Superior temporal gyrus (tissue), 1 donor: Measurements from ENCODE around the gene SLC9C2.
A peak's percentile ranks its signal among the peaks of the same experiment; 100 is the strongest.
"Not testable (repeated sequence)": the region's sequence is repeated elsewhere in the genome, so short reads cannot be mapped to it uniquely, and the experiment has no call there.

ENCODE experiments used
- DNase-seq: peaks from one replicate; pipeline ENCODE4 v3.0.0-alpha.2; 2016; ENCODE audit errors: extremely low spot score

Gene SLC9C2

GRCh38 chr1:173581383-173582079 is 21.3 kb downstream of the SLC9C2 start:
- no peak for DNase-seq

DNA sequence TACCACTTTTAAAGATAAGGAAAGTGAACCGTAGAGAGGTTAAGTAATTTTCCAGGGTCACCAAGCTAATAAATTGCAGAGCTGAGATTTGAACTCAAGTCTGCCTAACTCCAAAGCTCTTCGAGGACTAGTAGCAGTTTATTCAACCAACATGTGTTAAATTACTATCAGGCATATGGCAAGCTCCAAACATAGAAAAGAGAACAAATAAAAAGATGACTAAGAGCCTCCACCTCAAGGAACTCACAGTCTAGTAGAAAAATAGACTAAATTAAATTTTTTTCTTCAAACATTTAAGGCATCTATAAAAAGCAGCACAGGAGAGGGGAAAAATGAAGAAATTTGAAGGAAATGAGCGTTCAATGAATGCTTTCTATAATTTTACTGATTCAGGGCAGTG is 22.2 kb downstream of the SLC9C2 start:
- DNase-seq: peak; percentile 17

DNA sequence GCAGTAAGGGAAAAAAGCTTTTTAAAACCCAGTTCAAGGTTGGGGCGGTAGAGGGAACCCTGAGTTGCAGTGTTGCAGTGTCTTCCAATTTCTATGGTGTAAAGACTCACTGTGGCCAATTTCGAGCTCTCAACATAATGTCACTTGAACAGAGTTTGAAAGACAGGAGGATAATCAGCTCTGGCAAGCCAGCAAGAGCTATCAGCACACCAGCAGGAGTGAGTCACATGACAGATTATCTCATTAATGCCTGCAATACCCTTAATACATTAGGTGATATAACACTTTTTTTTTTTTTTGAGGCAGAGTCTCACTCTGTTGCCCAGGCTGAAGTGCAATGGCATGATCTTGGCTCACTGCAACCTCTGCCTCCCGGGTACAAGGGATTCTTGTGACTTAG is 22.8 kb downstream of the SLC9C2 start:
- DNase-seq: no peak

DNA sequence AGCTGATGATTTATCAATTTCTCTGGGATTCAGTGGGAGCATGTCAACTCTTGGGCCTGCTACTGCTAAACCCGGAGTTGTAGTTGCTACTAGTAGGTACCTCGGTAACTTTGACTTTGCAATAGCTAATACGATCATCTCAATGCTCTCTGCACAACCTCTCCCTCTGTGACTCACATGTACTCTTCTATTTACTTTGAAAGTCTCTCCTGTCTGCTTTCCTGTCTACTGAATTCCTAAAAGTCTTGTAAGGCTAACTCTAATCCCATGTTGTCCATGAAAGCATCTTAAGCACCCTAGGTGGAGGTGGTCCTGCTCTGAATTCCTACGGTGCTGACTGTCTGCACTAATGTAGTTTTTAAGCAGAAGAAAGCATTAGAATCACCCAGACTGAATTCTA is 29.3 kb downstream of the SLC9C2 start:
- no peak for DNase-seq

GRCh38 chr1:173572201-173572873 is 30.5 kb downstream of the SLC9C2 start:
- DNase-seq: no peak

DNA sequence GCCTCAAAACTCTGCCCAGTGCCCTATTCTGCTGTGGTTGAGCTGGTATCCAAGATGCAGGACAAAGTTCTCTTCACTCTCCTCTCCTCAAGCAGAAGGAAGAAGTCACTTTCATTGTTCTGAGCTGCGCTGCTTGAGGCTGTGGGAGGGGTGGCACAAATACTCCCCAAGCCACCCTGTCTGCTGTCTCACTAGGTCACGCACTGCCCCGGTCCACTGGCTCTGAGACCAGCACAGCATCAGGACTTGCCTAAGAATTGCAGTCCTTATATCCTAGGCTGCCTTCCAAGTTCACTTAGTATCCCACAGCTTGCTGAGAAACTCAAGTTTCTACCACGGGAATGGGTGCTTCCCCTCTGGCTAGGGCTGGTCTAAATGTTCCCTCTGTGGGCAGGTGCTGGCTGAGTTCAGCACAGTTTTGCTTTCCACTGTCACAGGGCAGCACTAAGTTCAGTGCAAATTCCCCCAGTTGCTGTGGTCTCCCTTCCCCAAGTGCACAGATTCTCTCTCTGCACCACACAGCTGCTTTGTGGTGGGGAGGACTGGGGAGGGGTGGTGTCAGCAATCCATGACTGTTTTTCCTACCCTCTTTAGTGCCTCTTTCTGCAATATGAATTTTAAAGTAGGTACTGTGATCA is 32.4 kb downstream of the SLC9C2 start:
- no peak for DNase-seq

- DNase-seq: no peak
Observed at GRCh38 chr1:173568483-173568882, 34.4 kb downstream of the SLC9C2 start.

GRCh38 chr1:173563846-173564245 is 39.0 kb downstream of the SLC9C2 start:
- not testable (repeated sequence) for DNase-seq

DNA sequence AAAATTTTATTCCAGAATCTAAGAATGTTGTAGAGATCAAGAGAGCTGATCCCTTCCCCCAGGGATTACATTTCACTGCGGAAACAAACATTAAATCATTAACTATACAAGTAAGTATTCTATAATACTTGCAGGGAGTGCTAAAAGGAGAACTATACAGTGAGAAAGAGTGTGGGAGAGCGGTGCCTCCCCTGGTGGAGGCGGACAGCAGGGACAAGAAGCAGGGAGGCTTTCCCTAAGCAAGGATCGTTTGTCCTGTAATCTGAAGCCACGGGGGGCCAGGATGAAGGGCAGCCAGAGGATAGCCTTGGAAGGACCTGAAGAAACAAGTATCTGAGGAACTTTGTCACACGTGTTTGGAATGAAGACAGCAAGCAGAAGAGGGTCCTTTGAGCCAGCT is 40.1 kb downstream of the SLC9C2 start:
- no peak for DNase-seq

DNA sequence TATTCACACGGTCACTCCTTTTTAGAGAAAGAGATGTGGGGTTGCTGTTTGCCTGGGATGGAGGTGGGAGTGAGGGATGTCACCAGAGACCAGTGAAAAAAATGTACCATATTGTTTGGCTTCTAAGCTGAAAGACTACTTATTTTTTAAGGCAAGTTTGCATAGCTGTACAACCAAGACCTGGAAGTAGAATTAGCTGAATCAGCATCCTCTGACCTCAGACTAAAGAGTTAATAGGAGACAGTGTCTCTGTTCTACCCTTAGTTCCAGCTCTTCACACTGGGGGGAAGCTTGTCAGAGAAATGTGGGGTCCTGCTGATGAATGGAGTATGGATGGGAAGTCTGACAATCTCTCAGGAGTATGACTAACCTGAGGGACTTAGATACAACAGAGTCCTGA is 41.6 kb downstream of the SLC9C2 start:
- DNase-seq: no peak

GRCh38 chr1:173560285-173560880 is 42.5 kb downstream of the SLC9C2 start:
- DNase-seq: no peak

DNA sequence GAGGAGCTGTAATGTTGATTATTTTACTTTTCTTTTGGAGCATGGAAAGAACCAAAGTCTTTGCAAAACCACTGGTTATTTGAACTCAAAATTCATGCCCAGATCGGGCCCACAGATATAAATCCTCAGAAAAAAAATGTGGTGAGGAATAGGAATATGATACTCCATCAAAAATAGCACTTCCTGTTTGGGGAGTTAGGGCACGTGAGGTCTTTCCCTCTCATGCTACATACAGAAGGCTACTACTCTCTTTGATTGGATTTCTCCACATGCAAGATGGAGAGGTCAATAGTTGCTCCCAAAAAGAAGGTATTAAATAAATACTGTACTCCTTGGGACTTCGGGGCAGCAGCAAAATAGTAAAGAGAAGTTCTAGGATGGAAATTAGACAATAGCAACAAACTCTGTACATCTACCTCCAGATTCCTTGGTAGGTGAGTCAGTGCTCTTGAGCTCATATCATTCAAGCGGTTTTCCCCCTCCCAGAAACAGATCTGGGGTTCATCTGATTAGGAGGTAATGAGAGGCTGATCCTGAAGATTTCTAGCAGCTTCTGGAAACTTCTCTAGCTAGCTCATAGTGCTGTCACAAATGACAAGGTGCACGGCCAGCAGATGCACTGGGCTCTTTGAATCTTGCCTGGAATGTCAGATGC is 47.1 kb downstream of the SLC9C2 start:
- DNase-seq: no peak

- DNase-seq: no peak
Observed at GRCh38 chr1:173554541-173555250, 48.2 kb downstream of the SLC9C2 start.

DNA sequence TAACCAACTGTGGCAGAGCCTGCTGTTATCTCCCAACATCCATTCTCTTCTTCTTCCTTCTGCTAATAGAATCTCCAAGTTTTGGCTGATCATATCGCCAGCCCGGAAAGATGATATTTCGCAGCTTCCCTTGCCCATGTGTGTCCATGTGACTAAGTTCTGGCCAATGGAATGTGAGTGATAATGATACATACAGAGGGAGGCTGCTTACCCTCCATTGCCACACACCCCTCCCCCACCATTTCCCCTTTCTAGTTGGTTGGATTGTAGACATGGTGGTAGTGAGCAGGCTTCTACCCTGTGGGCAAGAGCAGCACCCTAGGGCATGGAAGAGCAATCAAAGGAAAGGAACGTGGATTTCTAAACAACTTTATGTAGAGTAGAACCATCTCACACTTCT is 48.8 kb downstream of the SLC9C2 start:
- DNase-seq: no peak

DNA sequence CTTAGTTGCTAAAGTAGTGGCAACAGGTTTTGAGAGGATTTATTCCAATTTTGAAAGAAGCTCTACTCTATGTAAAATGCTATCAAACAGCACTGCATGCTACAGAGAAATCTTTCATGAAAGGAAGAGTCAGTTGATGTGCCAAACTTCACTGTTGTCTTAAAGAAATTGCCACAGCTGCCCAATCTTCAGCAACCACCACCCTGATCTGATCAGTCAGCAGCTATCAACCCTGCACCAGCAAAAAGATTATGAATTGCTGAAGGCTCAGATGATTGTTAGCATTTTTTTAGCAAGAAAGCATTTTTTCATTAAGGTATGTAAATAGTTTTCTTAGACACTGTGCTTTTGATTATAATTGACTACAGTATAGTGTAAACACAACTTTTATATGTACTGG is 49.6 kb downstream of the SLC9C2 start:
- no peak for DNase-seq

DNA sequence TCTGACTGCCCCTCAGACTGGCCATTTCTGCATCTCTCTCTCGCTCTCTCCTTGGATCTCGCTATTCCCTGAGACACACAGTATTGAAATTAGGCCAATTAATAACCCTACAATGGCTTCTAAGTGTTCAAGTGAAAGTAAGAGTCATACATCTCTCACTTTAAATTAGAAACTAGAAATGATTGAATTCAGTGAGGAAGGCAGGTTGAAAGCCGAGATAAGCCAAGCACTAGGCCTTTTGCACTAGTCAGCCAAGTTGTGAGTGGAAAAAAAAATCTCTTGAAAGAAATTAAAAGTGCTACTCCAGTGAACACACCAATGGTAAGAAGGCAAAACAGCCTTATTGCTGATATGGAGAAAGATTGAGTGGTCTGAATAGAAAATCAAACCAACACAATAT is 51.2 kb downstream of the SLC9C2 start:
- DNase-seq: no peak

GRCh38 chr1:173549813-173550212 is 53.1 kb downstream of the SLC9C2 start:
- DNase-seq: no peak

- DNase-seq: no peak
Observed at GRCh38 chr1:173545688-173546087, 57.2 kb downstream of the SLC9C2 start.

- no peak for DNase-seq
Observed at GRCh38 chr1:173536223-173536622, 66.6 kb downstream of the SLC9C2 start.

DNA sequence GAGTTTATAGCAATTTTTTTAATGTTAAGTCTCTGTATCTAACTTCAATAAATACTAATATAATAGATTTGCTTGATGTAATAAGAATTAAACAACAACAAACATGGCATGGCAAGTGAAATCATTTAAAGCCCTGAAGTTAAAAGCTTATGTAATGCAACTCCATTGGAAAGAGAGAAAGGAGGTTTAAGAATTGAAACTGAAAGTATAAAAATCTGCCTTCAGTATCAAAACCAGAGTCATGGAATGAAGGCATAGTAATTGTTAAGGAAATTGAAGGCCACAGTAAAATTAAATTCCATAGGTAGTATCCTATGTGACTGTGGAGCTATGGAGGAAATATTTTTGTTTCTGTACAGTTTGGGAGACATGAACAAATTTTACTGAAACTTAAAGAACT is 70.6 kb downstream of the SLC9C2 start:
- no peak for DNase-seq
